ENCODE results near the gene C10orf71. TPM values are rescaled to one million over a fixed set of nuclear protein-coding genes. Genes with fewer than 3 reads are reported as not detected.
A peak's percentile ranks its signal among the peaks of the same experiment; 100 is the strongest.

Gene C10orf71
- total RNA-seq, 2 donors from 2014 or later, result not detected

DNA sequence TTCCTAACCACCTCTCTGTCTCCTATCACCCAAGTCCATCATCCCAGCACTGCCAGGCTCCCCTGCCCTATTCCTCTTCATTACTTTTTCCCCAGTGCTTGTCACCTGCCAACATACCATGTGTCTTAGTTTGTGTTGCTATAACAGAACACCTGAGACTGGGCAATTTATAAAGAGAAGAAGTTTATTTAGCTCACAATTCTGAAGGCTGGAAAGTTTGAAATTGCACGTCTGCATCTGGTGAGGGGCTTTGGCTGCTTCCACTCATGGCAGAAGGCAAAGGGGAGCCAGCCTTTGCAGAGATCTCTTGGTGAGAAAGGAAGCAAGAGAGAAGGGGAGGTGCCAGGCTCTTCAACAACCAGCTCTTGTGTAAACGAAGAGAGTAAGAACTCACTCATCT, 49.6 kb downstream of the C10orf71 start:
- Mint-ChIP-seq H3K4me1 (ENCODE audit: low read depth) (no peaks in the 10 kb centered on the region), H3K27me3 (ENCODE audit: low read depth) (no peaks in the 10 kb centered on the region), H3K9me3 (peaks cover 4 to 5% of the 10 kb centered on the region in 2 donors), H3K27ac (no peak overlapping the region), H3K36me3 (ENCODE audit: insufficient read depth in 2 of 2) (peaks cover 0 to 4% of the 10 kb centered on the region in 2 donors), H3K4me3 (no peak overlapping the region)
- ATAC-seq (replicated peaks in 1 of 2), result no peak
- no peak for DNase-seq

DNA sequence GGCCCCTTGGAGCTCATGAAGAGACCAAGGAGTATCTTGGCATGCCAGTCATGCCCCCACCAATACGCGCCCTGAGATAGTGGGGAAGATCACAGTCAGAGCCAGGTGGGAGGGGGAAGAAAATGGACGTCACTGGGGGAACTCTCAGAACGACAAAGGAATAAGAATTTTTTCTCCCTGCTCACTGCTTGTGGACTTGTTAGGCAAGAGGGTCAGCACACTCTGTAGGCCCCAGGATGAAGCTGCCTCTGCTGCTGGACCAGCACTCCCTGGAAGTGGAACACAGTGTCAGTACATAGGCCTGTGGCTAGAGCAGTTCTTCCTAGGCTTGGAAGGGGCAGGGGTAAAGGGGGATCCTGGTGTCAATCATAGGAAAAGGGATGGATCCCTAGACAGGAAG, 50.4 kb downstream of the C10orf71 start:
- H3K27ac Mint-ChIP-seq, result no peak overlapping the region
- H3K27me3 Mint-ChIP-seq (ENCODE audit: low read depth), result no peaks in the 10 kb centered on the region
- H3K4me3 Mint-ChIP-seq, result no peak overlapping the region
- no peak for DNase-seq
- H3K9me3 Mint-ChIP-seq, result peaks cover 4 to 5% of the 10 kb centered on the region in 2 donors
- H3K4me1 Mint-ChIP-seq (ENCODE audit: low read depth), result no peaks in the 10 kb centered on the region
- ATAC-seq (replicated peaks in 1 of 2), result no peak
- H3K36me3 Mint-ChIP-seq (ENCODE audit: insufficient read depth in 2 of 2), result peaks cover 0 to 4% of the 10 kb centered on the region in 2 donors

DNA sequence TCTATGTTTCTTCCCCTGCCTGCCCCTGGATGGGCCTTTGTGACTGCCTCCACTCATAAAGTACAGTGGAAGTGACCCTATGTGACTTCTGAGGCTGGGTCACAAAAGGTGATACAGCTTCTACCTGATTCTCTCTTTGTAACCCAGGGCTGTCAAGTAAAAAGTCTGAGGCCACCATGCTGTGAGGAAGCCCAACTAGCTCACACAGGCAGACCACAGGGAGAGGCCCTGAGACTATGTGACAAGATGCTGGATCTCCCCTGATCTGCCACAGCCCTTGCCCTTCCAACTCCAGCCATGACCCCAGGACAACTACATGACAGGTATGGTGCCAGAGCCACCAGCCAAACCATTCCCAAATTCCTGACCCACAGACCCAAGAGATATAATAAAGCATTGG, 51.2 kb downstream of the C10orf71 start:
- ATAC-seq (replicated peaks in 1 of 2) (no peak), DNase-seq (no peak)
- H3K9me3 Mint-ChIP-seq, result peaks cover 4 to 5% of the 10 kb centered on the region in 2 donors
- H3K27ac Mint-ChIP-seq, result no peak overlapping the region
- no peaks in the 10 kb centered on the region for H3K27me3 Mint-ChIP-seq (ENCODE audit: low read depth)
- no peak overlapping the region for H3K4me3 Mint-ChIP-seq
- H3K36me3 Mint-ChIP-seq (ENCODE audit: insufficient read depth in 2 of 2), result peaks cover 0 to 4% of the 10 kb centered on the region in 2 donors
- H3K4me1 Mint-ChIP-seq (ENCODE audit: low read depth), result no peaks in the 10 kb centered on the region

DNA sequence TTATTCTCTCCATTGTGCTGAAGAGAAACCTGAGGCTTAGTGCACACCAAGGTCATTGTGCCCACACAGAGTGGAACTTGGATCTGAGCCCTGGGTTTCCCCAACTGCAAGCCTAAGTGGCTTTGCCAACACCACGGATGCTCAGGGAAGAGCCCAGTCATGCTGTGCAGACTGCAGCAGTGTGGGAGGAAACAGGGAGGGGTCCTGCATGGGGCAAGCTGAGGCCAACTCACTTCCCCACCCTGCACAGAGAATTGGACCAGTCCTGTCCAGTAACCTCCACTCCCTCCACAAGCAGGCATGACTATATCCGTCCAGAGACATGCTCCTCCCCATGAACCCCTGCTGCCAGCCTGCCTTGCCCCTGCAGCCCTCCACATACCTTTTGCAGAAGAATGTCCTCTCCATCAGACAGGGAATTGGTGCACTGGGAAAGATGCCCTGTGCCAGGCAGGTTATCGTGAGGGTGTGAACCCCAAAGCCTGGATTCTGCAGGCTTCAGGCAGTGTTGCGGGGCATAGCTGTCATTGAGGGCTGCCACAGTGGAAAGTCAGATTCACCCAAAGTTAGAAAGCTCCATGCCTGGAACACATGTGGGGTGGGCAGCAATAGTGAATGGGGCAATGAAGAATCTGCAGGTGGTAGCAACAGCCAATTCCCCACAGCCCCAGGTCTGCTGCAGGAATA, 52.0 kb downstream of the C10orf71 start:
- Mint-ChIP-seq H3K4me1 (ENCODE audit: low read depth) (no peaks in the 10 kb centered on the region), H3K27ac (no peak overlapping the region), H3K27me3 (ENCODE audit: low read depth) (no peaks in the 10 kb centered on the region), H3K9me3 (peaks cover 4 to 5% of the 10 kb centered on the region in 2 donors), H3K36me3 (ENCODE audit: insufficient read depth in 2 of 2) (peaks cover 0 to 4% of the 10 kb centered on the region in 2 donors), H3K4me3 (no peak overlapping the region)
- DNase-seq, result no peak
- no peak for ATAC-seq (replicated peaks in 1 of 2)

DNA sequence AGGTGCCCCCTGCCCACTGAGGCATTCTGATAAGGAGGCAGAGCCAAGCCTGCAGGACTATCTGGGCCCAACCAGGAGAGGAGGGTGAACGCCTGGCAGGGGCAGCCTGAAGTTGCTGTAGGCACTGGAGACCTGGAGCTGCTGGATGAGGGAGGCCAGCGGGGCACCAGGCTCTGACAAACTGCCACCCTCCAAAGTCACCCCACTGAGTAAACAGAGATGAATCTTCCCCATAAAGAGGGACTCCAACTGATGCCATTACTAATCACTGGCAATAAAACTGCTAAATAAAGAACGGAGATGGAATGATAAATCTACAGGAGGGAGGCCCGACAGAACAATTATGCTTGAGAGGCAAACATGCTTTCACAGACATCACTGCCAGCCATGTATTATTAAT, 52.7 kb downstream of the C10orf71 start:
- Mint-ChIP-seq H3K27me3 (ENCODE audit: low read depth) (no peaks in the 10 kb centered on the region), H3K9me3 (peaks cover 4 to 5% of the 10 kb centered on the region in 2 donors)

DNA sequence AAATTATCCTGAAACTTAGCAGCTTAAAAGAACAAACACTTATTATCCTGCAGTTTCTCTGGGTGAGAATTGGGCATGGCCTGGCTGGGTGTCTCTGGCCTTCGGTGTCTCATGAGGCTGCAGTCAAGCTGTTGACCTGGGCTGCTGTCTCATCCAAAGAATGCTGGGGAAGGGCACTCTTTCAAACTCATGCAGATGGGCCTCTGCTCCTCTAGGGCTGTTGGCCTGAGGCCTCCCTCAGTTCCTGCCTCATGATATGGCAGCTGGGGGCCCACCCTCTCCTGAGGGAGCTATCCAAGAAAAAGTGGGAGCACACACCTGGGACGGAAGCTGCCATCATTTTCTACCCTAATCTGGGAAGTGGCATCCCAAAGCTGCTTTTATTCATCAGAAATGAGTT, 53.4 kb downstream of the C10orf71 start:
- Mint-ChIP-seq H3K36me3 (ENCODE audit: insufficient read depth in 2 of 2) (peaks cover 0 to 4% of the 10 kb centered on the region in 2 donors), H3K4me1 (ENCODE audit: low read depth) (no peaks in the 10 kb centered on the region), H3K9me3 (peaks cover 4 to 5% of the 10 kb centered on the region in 2 donors), H3K27ac (no peak overlapping the region), H3K4me3 (no peak overlapping the region), H3K27me3 (ENCODE audit: low read depth) (no peaks in the 10 kb centered on the region)
- ATAC-seq (replicated peaks in 1 of 2), result no peak
- DNase-seq, result no peak

More for the DNA sequence above, 52.7 kb downstream of the C10orf71 start:
- Mint-ChIP-seq H3K4me3 (no peak overlapping the region), H3K4me1 (ENCODE audit: low read depth) (no peaks in the 10 kb centered on the region), H3K36me3 (ENCODE audit: insufficient read depth in 2 of 2) (peaks cover 0 to 4% of the 10 kb centered on the region in 2 donors), H3K27ac (no peak overlapping the region)
- DNase-seq (no peak), ATAC-seq (replicated peaks in 1 of 2) (no peak)

DNA sequence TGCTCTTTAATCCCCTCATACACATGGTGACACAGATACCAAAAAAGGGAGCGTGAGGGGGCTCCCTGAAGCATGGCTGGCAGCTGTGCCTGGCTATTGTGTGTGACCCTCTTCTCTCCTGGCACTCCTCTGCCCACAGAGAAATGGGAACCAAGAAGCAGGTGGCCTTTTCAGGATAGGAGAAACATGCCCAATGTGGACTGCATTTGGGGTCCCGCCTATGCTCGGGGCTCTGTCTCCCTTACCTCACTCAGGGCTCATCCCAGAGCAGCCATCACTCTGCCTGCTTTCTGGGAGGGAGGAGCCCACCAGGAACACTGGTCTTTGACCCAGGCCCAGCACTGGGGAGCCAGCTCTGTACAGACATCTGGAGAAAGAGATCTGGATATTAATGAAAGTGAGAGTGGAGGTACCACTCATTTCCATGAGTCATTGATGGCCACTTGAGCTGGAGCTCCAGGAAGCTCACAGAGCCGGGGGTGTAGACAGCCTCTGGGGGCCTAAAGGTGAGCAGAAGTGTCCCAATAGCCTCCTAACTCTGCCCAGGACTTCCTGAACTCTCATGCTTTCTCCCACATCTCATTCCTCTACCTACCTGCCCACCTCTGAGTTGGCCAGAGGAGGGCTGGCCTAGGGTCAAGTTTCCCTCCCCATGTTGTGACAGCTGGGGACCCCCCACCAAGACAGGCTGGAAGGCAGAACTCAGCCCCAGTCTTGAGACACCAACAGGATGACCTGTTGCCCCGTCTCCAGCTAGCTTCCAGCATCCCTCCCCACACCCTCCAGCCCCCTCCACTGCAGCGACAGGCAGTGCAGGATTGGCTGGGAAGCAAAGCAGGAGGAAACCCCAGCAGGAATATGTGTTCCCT, 54.3 kb downstream of the C10orf71 start:
- Mint-ChIP-seq H3K27me3 (ENCODE audit: low read depth) (no peaks in the 10 kb centered on the region), H3K4me3 (no peak overlapping the region), H3K27ac (no peak overlapping the region), H3K36me3 (ENCODE audit: insufficient read depth in 2 of 2) (peaks cover 0 to 4% of the 10 kb centered on the region in 2 donors), H3K9me3 (peaks cover 4 to 5% of the 10 kb centered on the region in 2 donors), H3K4me1 (ENCODE audit: low read depth) (no peaks in the 10 kb centered on the region)
- DNase-seq, result no peak
- no peak for ATAC-seq (replicated peaks in 1 of 2)

DNA sequence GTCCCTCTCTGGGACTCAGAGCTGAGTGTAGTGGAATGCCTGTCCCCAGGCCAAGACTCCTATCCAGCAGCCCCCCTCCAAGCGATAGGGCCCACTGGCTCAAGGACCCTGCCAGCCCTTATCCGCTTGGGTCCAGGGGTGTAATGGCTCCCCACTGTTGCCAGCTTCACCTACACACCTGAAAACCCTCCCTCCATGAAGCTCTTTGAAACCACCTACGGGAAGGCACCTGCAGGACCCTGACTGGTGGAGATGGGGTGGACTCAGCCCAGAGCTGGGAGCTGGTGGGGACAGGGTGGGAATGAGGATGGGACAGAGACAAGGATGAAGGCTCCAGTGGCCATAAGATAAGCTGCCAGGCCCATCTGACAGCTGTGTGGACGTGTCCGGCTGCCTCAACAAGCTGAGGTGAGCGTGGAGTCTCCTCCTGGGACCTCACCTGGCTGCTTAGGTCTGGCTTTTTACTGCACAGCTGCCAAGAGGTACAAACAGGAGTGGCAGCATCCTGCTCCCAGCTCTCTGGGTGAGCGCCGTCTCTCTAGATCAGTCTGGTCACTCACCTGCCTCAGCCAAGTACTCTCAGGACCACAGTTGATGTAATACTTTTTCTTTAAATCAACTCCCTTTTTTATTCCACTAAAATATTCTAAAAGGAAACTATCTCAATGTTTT, 55.1 kb downstream of the C10orf71 start:
- Mint-ChIP-seq H3K9me3 (peaks cover 4 to 7% of the 10 kb centered on the region in 2 donors), H3K4me1 (ENCODE audit: low read depth) (no peaks in the 10 kb centered on the region), H3K36me3 (ENCODE audit: insufficient read depth in 2 of 2) (peaks cover 0 to 4% of the 10 kb centered on the region in 2 donors), H3K27ac (no peak overlapping the region), H3K27me3 (ENCODE audit: low read depth) (peaks cover 7% of the 10 kb centered on the region), H3K4me3 (no peak overlapping the region)
- DNase-seq (no peak), ATAC-seq (replicated peaks in 1 of 2) (no peak)

DNA sequence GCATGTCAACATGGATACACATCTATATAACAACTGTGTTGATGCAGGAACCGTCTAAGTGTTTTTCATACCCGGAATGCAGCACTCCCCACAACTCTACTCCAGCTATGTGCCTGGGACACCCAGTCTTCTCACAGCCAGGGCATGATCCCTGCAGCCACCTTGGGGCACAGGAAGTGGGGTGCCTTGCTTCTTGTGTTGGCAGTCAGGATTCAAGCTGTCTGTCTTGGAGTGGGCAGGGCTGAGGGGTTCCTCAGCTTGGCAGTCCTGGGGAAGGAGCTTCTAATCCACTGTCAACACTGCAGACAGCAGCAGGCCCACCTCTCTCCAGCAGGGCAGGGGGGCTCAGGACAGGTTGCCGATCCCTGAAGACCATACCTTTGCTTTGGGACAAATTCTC, 55.6 kb downstream of the C10orf71 start:
- peaks cover 4 to 7% of the 10 kb centered on the region in 2 donors for H3K9me3 Mint-ChIP-seq
- no peaks in the 10 kb centered on the region for H3K4me1 Mint-ChIP-seq (ENCODE audit: low read depth)
- H3K27me3 Mint-ChIP-seq (ENCODE audit: low read depth), result peaks cover 11% of the 10 kb centered on the region
- no peak overlapping the region for H3K4me3 Mint-ChIP-seq
- DNase-seq, result no peak
- H3K27ac Mint-ChIP-seq, result no peak overlapping the region
- H3K36me3 Mint-ChIP-seq (ENCODE audit: insufficient read depth in 2 of 2), result peaks cover 0 to 4% of the 10 kb centered on the region in 2 donors
- ATAC-seq (replicated peaks in 1 of 2), result no peak

DNA sequence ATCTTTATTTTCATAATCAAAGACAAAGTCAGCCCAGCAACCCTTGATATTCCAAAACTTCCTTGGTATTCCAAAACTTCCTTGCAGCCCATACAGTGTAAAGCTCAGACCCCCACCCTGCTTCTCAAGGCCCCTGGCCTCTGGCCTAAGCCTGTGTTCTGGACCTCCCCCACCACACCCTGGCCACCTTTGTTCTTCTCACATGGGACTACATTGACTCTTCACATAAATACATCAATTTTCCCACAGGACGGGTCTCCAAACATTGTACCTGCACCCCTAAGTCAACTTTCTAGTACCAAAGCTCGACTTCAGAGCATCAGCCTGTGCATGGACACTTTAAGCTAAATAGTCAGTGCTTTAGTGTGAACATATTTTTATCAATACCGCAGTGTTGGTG, 56.3 kb downstream of the C10orf71 start:
- Mint-ChIP-seq H3K4me3 (no peak overlapping the region), H3K9me3 (peaks cover 3 to 4% of the 10 kb centered on the region in 2 donors), H3K27ac (no peak overlapping the region), H3K4me1 (ENCODE audit: low read depth) (no peaks in the 10 kb centered on the region), H3K27me3 (ENCODE audit: low read depth) (peaks cover 11% of the 10 kb centered on the region), H3K36me3 (ENCODE audit: insufficient read depth in 2 of 2) (peaks cover 0 to under 1% of the 10 kb centered on the region in 2 donors)
- no peak for ATAC-seq (replicated peaks in 1 of 2)
- DNase-seq, result no peak

DNA sequence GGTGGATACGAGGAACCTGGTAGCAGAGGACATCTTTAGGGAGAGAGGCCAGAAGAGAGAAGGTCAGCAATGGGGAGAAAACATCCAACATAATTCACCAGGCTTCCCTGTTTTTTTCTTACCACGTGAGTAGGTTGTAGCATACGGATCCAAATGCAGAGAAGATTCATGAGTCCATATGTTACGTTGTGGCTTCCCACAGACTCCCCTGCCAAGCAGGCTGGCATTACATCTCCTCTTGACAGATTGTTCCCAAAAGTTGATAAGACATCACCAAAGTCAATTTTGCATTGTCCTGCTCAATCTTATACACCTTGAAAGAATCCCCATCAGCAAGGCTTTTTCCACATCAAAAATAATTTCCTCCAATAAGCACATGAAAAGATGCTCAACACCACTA, 57.2 kb downstream of the C10orf71 start:
- Mint-ChIP-seq H3K4me1 (ENCODE audit: low read depth) (no peaks in the 10 kb centered on the region), H3K27ac (no peak overlapping the region), H3K36me3 (ENCODE audit: insufficient read depth in 2 of 2) (no peaks in the 10 kb centered on the region), H3K27me3 (ENCODE audit: low read depth) (peaks cover 11% of the 10 kb centered on the region), H3K4me3 (no peak overlapping the region), H3K9me3 (peaks cover 0 to 2% of the 10 kb centered on the region in 2 donors)
- DNase-seq (no peak), ATAC-seq (replicated peaks in 1 of 2) (no peak)

DNA sequence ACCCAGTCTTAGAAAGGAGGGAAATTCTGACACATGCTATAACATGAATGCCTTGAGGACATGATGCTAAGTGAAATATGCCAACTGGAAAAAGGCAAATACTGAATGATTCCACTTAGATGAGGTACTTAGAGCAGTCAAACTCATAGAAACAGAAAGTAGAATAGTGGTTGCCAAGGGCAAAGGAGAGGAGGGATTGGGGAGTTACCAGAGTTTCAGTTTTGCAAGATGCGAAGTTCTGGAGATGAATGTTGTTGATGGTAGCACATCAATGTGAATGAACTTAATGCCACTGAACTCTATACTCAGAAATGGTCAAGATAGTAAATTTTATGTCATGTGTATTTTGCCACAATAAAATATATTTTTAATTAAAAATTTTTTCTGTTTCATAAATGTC, 58.0 kb downstream of the C10orf71 start:
- ATAC-seq (replicated peaks in 1 of 2) (peak; percentile 57 to 90), DNase-seq (peak in 1 of 2 donors; percentile 3)
- Mint-ChIP-seq H3K36me3 (ENCODE audit: insufficient read depth in 2 of 2) (no peaks in the 10 kb centered on the region), H3K4me1 (ENCODE audit: low read depth) (no peaks in the 10 kb centered on the region), H3K27ac (no peak overlapping the region), H3K4me3 (no peak overlapping the region), H3K9me3 (peaks cover 0 to 2% of the 10 kb centered on the region in 2 donors), H3K27me3 (ENCODE audit: low read depth) (peaks cover 11% of the 10 kb centered on the region)

DNA sequence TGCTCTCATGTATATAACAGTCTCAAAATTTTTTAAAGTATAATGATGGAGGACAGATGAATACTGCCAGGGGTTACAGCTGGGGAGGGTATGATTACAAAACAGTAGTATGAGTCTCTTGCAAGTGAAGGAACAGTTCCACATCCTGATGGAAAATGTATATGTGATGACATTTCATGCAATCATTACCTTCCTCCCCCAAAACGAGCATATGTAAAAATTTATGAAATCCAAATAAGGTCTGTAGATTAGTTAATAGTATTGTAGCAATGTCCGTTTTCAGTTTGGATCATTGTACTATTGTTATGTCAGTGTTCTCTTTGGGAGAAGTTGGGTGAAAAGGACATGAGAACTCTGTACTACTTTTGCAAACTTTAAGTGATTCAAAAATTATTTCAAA, 58.9 kb downstream of the C10orf71 start:
- ATAC-seq (replicated peaks in 1 of 2) (no peak), DNase-seq (no peak)
- Mint-ChIP-seq H3K27me3 (ENCODE audit: low read depth) (peaks cover 11% of the 10 kb centered on the region), H3K4me3 (no peak overlapping the region), H3K9me3 (peaks cover 0 to 2% of the 10 kb centered on the region in 2 donors), H3K36me3 (ENCODE audit: insufficient read depth in 2 of 2) (no peaks in the 10 kb centered on the region), H3K4me1 (ENCODE audit: low read depth) (no peaks in the 10 kb centered on the region), H3K27ac (no peak overlapping the region)
